ENCODE measurements around the gene ARIH1.

GRCh38 chr15:72535911-72536310 lies 61.8 kb downstream of the ARIH1 start:
- TF ChIP-seq POLR2A (IDR thresholded peaks at IDR 0.05): no peak
- no peak for TF ChIP-seq CTCF (IDR thresholded peaks at IDR 0.05)

Data from uterus (tissue), 2 donors.